ENCODE data around the gene HECTD1.
"Not testable (repeated sequence)": the region's sequence is repeated elsewhere in the genome, so short reads cannot be mapped to it uniquely, and the experiment has no call there.

The HECTD1 gene

GRCh38 chr14:31244626-31245025 lies 37.0 kb upstream of the HECTD1 start:
- no peak overlapping the region for H3K27ac ChIP-seq
- H3K9me3 ChIP-seq (ENCODE audit: low read depth, low read length): no peaks in the 10 kb centered on the region
- H3K4me3 ChIP-seq: no peak overlapping the region
- H3K9ac ChIP-seq (ENCODE audit: insufficient read length): no peak overlapping the region
- H3K36me3 ChIP-seq (ENCODE audit: insufficient read depth, low read length): no peaks in the 10 kb centered on the region
- no peak for DNase-seq (ENCODE audit: low read depth, low spot score)
- no peak for TF ChIP-seq FOXP2 (optimal IDR thresholded peaks at IDR 0.05; ENCODE audit: control extremely low read depth, extremely low read length, insufficient read depth)
- TF ChIP-seq EZH2 (IDR thresholded peaks at IDR 0.05): no peak
- no peak for TF ChIP-seq POLR2AphosphoS5 (IDR thresholded peaks at IDR 0.05; ENCODE audit: borderline replicate concordance, low read depth, low read length)

- Histone ChIP-seq H3K9me3 (ENCODE audit: low read depth, low read length) (no peaks in the 10 kb centered on the region), H3K9ac (ENCODE audit: insufficient read length) (no peak overlapping the region), H3K27ac (no peak overlapping the region), H3K36me3 (ENCODE audit: insufficient read depth, low read length) (no peaks in the 10 kb centered on the region), H3K4me3 (no peak overlapping the region)
- no peak for TF ChIP-seq FOXP2 (optimal IDR thresholded peaks at IDR 0.05; ENCODE audit: control extremely low read depth, extremely low read length, insufficient read depth)
- no peak for TF ChIP-seq POLR2AphosphoS5 (IDR thresholded peaks at IDR 0.05; ENCODE audit: borderline replicate concordance, low read depth, low read length)
- no peak for TF ChIP-seq EZH2 (IDR thresholded peaks at IDR 0.05)
- DNase-seq (ENCODE audit: low read depth, low spot score): no peak
Measured at GRCh38 chr14:31243860-31244259, 36.3 kb upstream of the HECTD1 start.

GRCh38 chr14:31242161-31242940 lies 34.8 kb upstream of the HECTD1 start:
- H3K27ac ChIP-seq; H3K9ac ChIP-seq (ENCODE audit: insufficient read length); H3K4me3 ChIP-seq; H3K36me3 ChIP-seq (ENCODE audit: insufficient read depth, low read length); DNase-seq (ENCODE audit: low read depth, low spot score); H3K9me3 ChIP-seq (ENCODE audit: low read depth, low read length): not testable (repeated sequence)

- TF ChIP-seq FOXP2 (optimal IDR thresholded peaks at IDR 0.05; ENCODE audit: control extremely low read depth, extremely low read length, insufficient read depth): no peak
- TF ChIP-seq EZH2 (IDR thresholded peaks at IDR 0.05): no peak
- no peak for TF ChIP-seq POLR2AphosphoS5 (IDR thresholded peaks at IDR 0.05; ENCODE audit: borderline replicate concordance, low read depth, low read length)
- Histone ChIP-seq H3K27ac (no peak overlapping the region), H3K4me3 (no peak overlapping the region), H3K9me3 (ENCODE audit: low read depth, low read length) (no peaks in the 10 kb centered on the region), H3K9ac (ENCODE audit: insufficient read length) (no peak overlapping the region), H3K36me3 (ENCODE audit: insufficient read depth, low read length) (no peaks in the 10 kb centered on the region)
- no peak for DNase-seq (ENCODE audit: low read depth, low spot score)
Measured at GRCh38 chr14:31241450-31242114, 34.0 kb upstream of the HECTD1 start.

- TF ChIP-seq FOXP2 (optimal IDR thresholded peaks at IDR 0.05; ENCODE audit: control extremely low read depth, extremely low read length, insufficient read depth) (no peak), EZH2 (IDR thresholded peaks at IDR 0.05) (no peak), POLR2AphosphoS5 (IDR thresholded peaks at IDR 0.05; ENCODE audit: borderline replicate concordance, low read depth, low read length) (no peak)
- Histone ChIP-seq H3K4me3 (no peak overlapping the region), H3K36me3 (ENCODE audit: insufficient read depth, low read length) (no peaks in the 10 kb centered on the region), H3K9me3 (ENCODE audit: low read depth, low read length) (no peaks in the 10 kb centered on the region), H3K9ac (ENCODE audit: insufficient read length) (no peak overlapping the region), H3K27ac (no peak overlapping the region)
- no peak for DNase-seq (ENCODE audit: low read depth, low spot score)
Measured at GRCh38 chr14:31239741-31240140, 32.1 kb upstream of the HECTD1 start.

- H3K9me3 ChIP-seq (ENCODE audit: low read depth, low read length): no peaks in the 10 kb centered on the region
- TF ChIP-seq FOXP2 (optimal IDR thresholded peaks at IDR 0.05; ENCODE audit: control extremely low read depth, extremely low read length, insufficient read depth): no peak
- TF ChIP-seq EZH2 (IDR thresholded peaks at IDR 0.05): no peak
- no peak for TF ChIP-seq POLR2AphosphoS5 (IDR thresholded peaks at IDR 0.05; ENCODE audit: borderline replicate concordance, low read depth, low read length)
- H3K4me3 ChIP-seq: no peak overlapping the region
- DNase-seq (ENCODE audit: low read depth, low spot score): no peak
- H3K9ac ChIP-seq (ENCODE audit: insufficient read length): no peak overlapping the region
- H3K36me3 ChIP-seq (ENCODE audit: insufficient read depth, low read length): no peaks in the 10 kb centered on the region
- no peak overlapping the region for H3K27ac ChIP-seq
Measured at GRCh38 chr14:31235462-31235861, 27.9 kb upstream of the HECTD1 start.

- no peaks in the 10 kb centered on the region for H3K9me3 ChIP-seq (ENCODE audit: low read depth, low read length)
- no peak overlapping the region for H3K9ac ChIP-seq (ENCODE audit: insufficient read length)
- TF ChIP-seq EZH2 (IDR thresholded peaks at IDR 0.05): no peak
- no peak for TF ChIP-seq POLR2AphosphoS5 (IDR thresholded peaks at IDR 0.05; ENCODE audit: borderline replicate concordance, low read depth, low read length)
- TF ChIP-seq FOXP2 (optimal IDR thresholded peaks at IDR 0.05; ENCODE audit: control extremely low read depth, extremely low read length, insufficient read depth): no peak
- no peak for DNase-seq (ENCODE audit: low read depth, low spot score)
- no peak overlapping the region for H3K4me3 ChIP-seq
- H3K27ac ChIP-seq: no peak overlapping the region
- H3K36me3 ChIP-seq (ENCODE audit: insufficient read depth, low read length): no peaks in the 10 kb centered on the region
Measured at GRCh38 chr14:31232081-31232480, 24.5 kb upstream of the HECTD1 start.

GRCh38 chr14:31231272-31231671 lies 23.7 kb upstream of the HECTD1 start:
- not testable (repeated sequence) for H3K4me3 ChIP-seq; DNase-seq (ENCODE audit: low read depth, low spot score); H3K9me3 ChIP-seq (ENCODE audit: low read depth, low read length)

GRCh38 chr14:31230573-31230958 lies 23.0 kb upstream of the HECTD1 start:
- TF ChIP-seq EZH2 (IDR thresholded peaks at IDR 0.05) (no peak), FOXP2 (optimal IDR thresholded peaks at IDR 0.05; ENCODE audit: control extremely low read depth, extremely low read length, insufficient read depth) (no peak), POLR2AphosphoS5 (IDR thresholded peaks at IDR 0.05; ENCODE audit: borderline replicate concordance, low read depth, low read length) (no peak)
- no peaks in the 10 kb centered on the region for H3K9me3 ChIP-seq (ENCODE audit: low read depth, low read length)
- no peaks in the 10 kb centered on the region for H3K36me3 ChIP-seq (ENCODE audit: insufficient read depth, low read length)
- no peak overlapping the region for H3K9ac ChIP-seq (ENCODE audit: insufficient read length)
- no peak for DNase-seq (ENCODE audit: low read depth, low spot score)
- H3K4me3 ChIP-seq: no peak overlapping the region
- no peak overlapping the region for H3K27ac ChIP-seq

More at GRCh38 chr14:31231272-31231671, 23.7 kb upstream of the HECTD1 start:
- not testable (repeated sequence) for H3K36me3 ChIP-seq (ENCODE audit: insufficient read depth, low read length); H3K9ac ChIP-seq (ENCODE audit: insufficient read length); H3K27ac ChIP-seq

Data from SK-N-MC (cell line).